K562 (cell line): ENCODE data around the gene CCDC34. TPM values are rescaled to one million over a fixed set of nuclear protein-coding genes. Genes with fewer than 3 reads are reported as not detected.

ENCODE experiments used
- BCOR ChIP-seq: fragments of 450-650 bp; IDR thresholded peaks from 2 replicates; pipeline ENCODE4 v1.6.1; 2016
- BHLHE40 ChIP-seq: IDR thresholded peaks from 2 replicates; pipeline ENCODE4 v1.6.1; 2011; ENCODE audit warnings: low read length, improper control_type of control experiment
- DEAF1 ChIP-seq: fragments of 450-650 bp; formaldehyde crosslinking; IDR thresholded peaks from 2 replicates; pipeline ENCODE4 v1.4.0; 2020; ENCODE audit warnings: mild to moderate bottlenecking, moderate library complexity
- EHMT2 ChIP-seq: fragments of 450-650 bp; IDR thresholded peaks from 2 replicates; pipeline ENCODE4 v1.6.1; 2018; ENCODE audit warnings: antibody characterized with exemption
- ETV1 ChIP-seq: fragments of 450-650 bp; conservative IDR thresholded peaks from 2 replicates; pipeline ENCODE4 v1.6.1; 2016; ENCODE audit warnings: missing genetic modification characterization, control low read depth, low read depth, missing compliant biosample characterization
- ETV6 ChIP-seq, 3 experiments: fragments of 150-350 bp in 1 of 3; sonication (generic) in 1 of 3; formaldehyde crosslinking in 1 of 3; IDR thresholded peaks; 2 replicates each; pipeline versions ENCODE4 v1.6.1 to v1.8.0; 2014 to 2022; ENCODE audit warnings: borderline replicate concordance in 2 of 3, low read depth in 2 of 3, antibody characterized with exemption in 1 of 3, low read length in 1 of 3, mild to moderate bottlenecking in 1 of 3, missing genetic modification reagents in 1 of 3
- FOXA1 ChIP-seq: fragments of 450-650 bp; IDR thresholded peaks from 2 replicates; pipeline ENCODE4 v1.6.1; 2016; ENCODE audit warnings: mild to moderate bottlenecking, borderline replicate concordance
- FOXP1 ChIP-seq: sonication (generic); formaldehyde crosslinking; IDR thresholded peaks from 2 replicates; pipeline ENCODE4 v1.8.0; 2022; ENCODE audit warnings: mild to moderate bottlenecking, missing genetic modification reagents
- HDAC1 ChIP-seq, 2 experiments: fragments of 450-650 bp; IDR thresholded peaks; 2 replicates each; pipeline ENCODE4 v1.6.1; 2016 to 2017; ENCODE audit warnings: inconsistent platforms in 1 of 2, mild to moderate bottlenecking in 1 of 2, moderate library complexity in 1 of 2
- HDAC2 ChIP-seq: fragments of 450-650 bp; IDR thresholded peaks from 2 replicates; pipeline ENCODE4 v1.6.1; 2016; ENCODE audit warnings: mild to moderate bottlenecking
- KAT8 ChIP-seq: fragments of 450-650 bp; IDR thresholded peaks from 2 replicates; pipeline ENCODE4 v1.6.1; 2016; ENCODE audit warnings: low read depth, mild to moderate bottlenecking
- MAFK ChIP-seq: IDR thresholded peaks from 2 replicates; pipeline ENCODE4 v1.6.1; 2011; ENCODE audit warnings: low read length, improper control_type of control experiment
- MTA2 ChIP-seq: fragments of 450-650 bp; IDR thresholded peaks from 2 replicates; pipeline ENCODE4 v1.6.1; 2016; ENCODE audit warnings: low read depth
- POLR2AphosphoS5 ChIP-seq: IDR thresholded peaks from 2 replicates; pipeline ENCODE4 v1.6.1; 2011; ENCODE audit warnings: mild to moderate bottlenecking, low read depth, low read length, moderate library complexity; ENCODE audit not compliant: control insufficient read depth, insufficient read depth
- PYGO2 ChIP-seq: fragments of 450-650 bp; IDR thresholded peaks from 2 replicates; pipeline ENCODE4 v1.6.1; 2016; ENCODE audit warnings: mild to moderate bottlenecking, missing genetic modification characterization, moderate library complexity, missing compliant biosample characterization
- RBBP5 ChIP-seq: fragments of 200-600 bp; sonication (generic); IDR thresholded peaks from 2 replicates; pipeline ENCODE4 v1.6.1; 2012; ENCODE audit warnings: borderline replicate concordance, mild to moderate bottlenecking, low read length, control low read depth, inconsistent platforms; ENCODE audit not compliant: insufficient read depth, poor library complexity, severe bottlenecking
- RERE ChIP-seq: sonication (generic); formaldehyde crosslinking; IDR thresholded peaks from 2 replicates; pipeline ENCODE4 v1.8.0; 2023; ENCODE audit warnings: missing genetic modification reagents, mild to moderate bottlenecking, borderline replicate concordance
- ZNF124 ChIP-seq: sonication (generic); formaldehyde crosslinking; IDR thresholded peaks from 2 replicates; pipeline ENCODE4 v1.8.1; 2022; ENCODE audit warnings: missing genetic modification reagents
- ZNF282 ChIP-seq: sonication (generic); formaldehyde crosslinking; IDR thresholded peaks from 2 replicates; pipeline ENCODE4 v1.8.1; 2023; ENCODE audit warnings: missing genetic modification reagents
- ZNF316 ChIP-seq: fragments of 450-650 bp; IDR thresholded peaks from 2 replicates; pipeline ENCODE4 v1.6.1; 2016
- ZNF584 ChIP-seq: fragments of 200-800 bp; sonication (Bioruptor generic); IDR thresholded peaks from 2 replicates; pipeline ENCODE4 v1.6.1; 2016; ENCODE audit warnings: low read depth, mild to moderate bottlenecking, missing genetic modification characterization, missing compliant biosample characterization
- ZNF586 ChIP-seq: fragments of 450-650 bp; formaldehyde crosslinking; conservative IDR thresholded peaks from 2 replicates; pipeline ENCODE4 v1.4.0; 2020; ENCODE audit warnings: mild to moderate bottlenecking, moderate library complexity
- polyA plus RNA-seq, 8 experiments: library from polyadenylated mRNA; depleted of rRNA in 4 of 8; stranded (reverse) in 5 of 8; unstranded in 3 of 8; fragments of >200 nt; fragmentation: Nextera tagmentation in 2 of 8; fragmentation: Illumina TruSeq in 1 of 8; extraction: Ambion mirVana in 2 of 8; extraction: Trizol in 1 of 8; gene quantifications; 2 replicates each; pipeline versions ENCODE4 v1.2.1 to v1.2.3, GENCODE V29; 2011 to 2014; ENCODE audit warnings: inconsistent platforms in 1 of 8, missing spikeins in 1 of 8
- total RNA-seq, 7 experiments: library from RNA; depleted of rRNA in 6 of 7; stranded (reverse); fragments of >200 nt in 6 of 7; fragmentation: Illumina TruSeq in 2 of 7; extraction: Trizol in 2 of 7; gene quantifications; 2 replicates each; pipeline versions ENCODE4 v1.2.1 to v1.2.3, GENCODE V29; 2011 to 2021; ENCODE audit warnings: low replicate concordance in 1 of 7

Gene CCDC34
- total and polyA plus RNA-seq, 9 of the 15 experiments (the other 6 are each of a cell fraction or from before 2014, with no cell fraction given) = 6.2 to 42.0 (median 15.7) TPM

- TF ChIP-seq DEAF1 (CRISPR knock-in tag) = no peak
- peak; percentile 54; the same call in 1 of the 2 replicates for TF ChIP-seq EHMT2
- TF ChIP-seq KAT8 = no peak
- TF ChIP-seq MAFK = peak; percentile 40
- peak; percentile 24; the same call in 1 of the 2 replicates for TF ChIP-seq ZNF316
- TF ChIP-seq ZNF282 = no peak
- TF ChIP-seq ZNF586 (CRISPR knock-in tag) = no peak
- TF ChIP-seq PYGO2 (tag) = no peak
- TF ChIP-seq ETV1 (tag) = no peak
- TF ChIP-seq ZNF124 = no peak
- no peak for TF ChIP-seq FOXP1 (CRISPR knock-in tag)
- TF ChIP-seq MTA2 = peak; percentile 83
- no peak for TF ChIP-seq ETV6 (IDR thresholded peaks at IDR 0.05; ENCODE audit: borderline replicate concordance in 1 of 2, low read depth in 2 of 2, low read length in 1 of 2)
- no peak for TF ChIP-seq ETV6 (CRISPR knock-in tag; IDR thresholded peaks at IDR 0.05; ENCODE audit: borderline replicate concordance)
- peak; percentile 91 for TF ChIP-seq HDAC2
- peak; percentile 44; the same call in 1 of the 2 replicates for TF ChIP-seq BCOR
- TF ChIP-seq RERE (CRISPR knock-in tag) = no peak
- TF ChIP-seq ZNF584 (CRISPR knock-in tag) = no peak
- TF ChIP-seq BHLHE40 = peak; percentile 66; the same call in 1 of the 2 replicates
- no peak for TF ChIP-seq FOXA1
- TF ChIP-seq HDAC1 (IDR thresholded peaks at IDR 0.05) = peak; percentile 74 to 89; a peak in 3 of 4 replicates
- TF ChIP-seq RBBP5 = no peak
- TF ChIP-seq POLR2AphosphoS5 = peak; percentile 93
Observed at GRCh38 chr11:27392278-27393114, 29.5 kb upstream of the CCDC34 start (continued).
